ENCODE data around the gene TOP2A. TPM values are rescaled to one million over a fixed set of nuclear protein-coding genes. Genes with fewer than 3 reads are reported as not detected.
A peak's percentile ranks its signal among the peaks of the same experiment; 100 is the strongest.

Gene TOP2A
- total and polyA plus RNA-seq, 4 donors: 0.25 to 4.4 (median 1.9) TPM

DNA sequence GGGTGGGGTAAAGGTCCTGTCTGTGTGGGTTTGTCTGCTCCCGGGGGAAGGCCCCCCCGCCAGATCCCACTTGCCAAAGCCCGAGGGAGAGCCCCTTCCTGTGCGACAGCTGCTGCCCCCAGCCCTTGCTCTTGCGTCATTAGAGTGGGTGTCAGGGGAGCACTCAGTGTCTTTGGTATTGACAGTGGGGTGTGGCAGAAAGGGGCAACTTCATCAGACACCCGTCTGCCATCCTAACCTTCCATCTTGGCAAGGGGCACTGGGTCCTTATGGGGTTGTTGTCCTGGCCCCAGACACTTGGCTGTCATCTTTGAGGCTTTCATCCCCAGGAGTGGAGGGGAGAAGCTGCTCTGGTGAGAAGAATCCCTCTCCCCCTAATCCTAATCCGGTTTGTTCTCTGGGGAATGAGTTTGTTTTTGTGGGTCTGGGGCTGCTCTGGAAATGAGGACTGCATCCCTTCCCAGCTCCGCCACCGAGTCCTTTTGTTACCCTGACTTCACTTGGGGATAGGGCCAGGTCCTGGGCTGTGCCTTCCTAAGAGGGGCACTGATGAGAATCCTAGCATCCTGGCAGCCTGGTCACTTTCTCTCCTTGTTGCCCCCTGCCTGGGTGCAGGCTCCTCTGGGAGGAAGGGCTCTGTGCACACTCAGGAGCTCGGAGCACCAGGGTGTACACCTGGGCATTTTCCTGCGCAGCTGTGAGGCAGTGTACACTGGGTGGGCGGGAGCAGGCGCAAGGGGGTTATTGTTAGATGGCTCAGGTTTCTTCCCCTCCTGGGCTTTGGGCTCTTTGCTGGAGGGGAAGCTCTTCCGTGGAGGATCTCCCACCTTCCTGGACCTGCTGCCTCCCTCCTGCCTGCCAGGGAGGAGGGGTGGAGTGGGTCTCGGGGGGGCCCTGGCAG, 74.2 kb downstream of the TOP2A start:
- peak overlapping the region; percentile 88 to 90 for H3K4me3 ChIP-seq (ENCODE audit: low read length in 2 of 2)
- H3K27me3 ChIP-seq (ENCODE audit: control insufficient read depth in 1 of 2, insufficient read depth in 2 of 2, low read length in 1 of 2): no peaks in the 10 kb centered on the region
- 21 to 23% methylated on average over 14 to 15 of the region's 15 CpGs for WGBS, 2 donors
- no peaks in the 10 kb centered on the region for H3K36me3 ChIP-seq (ENCODE audit: control insufficient read depth in 1 of 2, insufficient read depth in 2 of 2, low read length in 1 of 2)
- DNase-seq (no peak), ATAC-seq (ENCODE audit: low FRiP score) (no peak)
- no peaks in the 10 kb centered on the region for H3K4me1 ChIP-seq (ENCODE audit: control insufficient read depth in 1 of 2, insufficient read depth in 2 of 2, low read length in 2 of 2)
- H3K9me3 ChIP-seq (ENCODE audit: control insufficient read depth, low read length): no peaks in the 10 kb centered on the region
- intact Hi-C loops (cut with DNase I): loop anchor here in 1 of 2 donors (2.0 kb wide), 1 partner anchor 33 kb away; no protein-coding TSS in a partner anchor
- peak overlapping the region in 1 of 2 donors; percentile 69 for H3K27ac ChIP-seq (ENCODE audit: low read depth in 1 of 2, low read length in 2 of 2)

DNA sequence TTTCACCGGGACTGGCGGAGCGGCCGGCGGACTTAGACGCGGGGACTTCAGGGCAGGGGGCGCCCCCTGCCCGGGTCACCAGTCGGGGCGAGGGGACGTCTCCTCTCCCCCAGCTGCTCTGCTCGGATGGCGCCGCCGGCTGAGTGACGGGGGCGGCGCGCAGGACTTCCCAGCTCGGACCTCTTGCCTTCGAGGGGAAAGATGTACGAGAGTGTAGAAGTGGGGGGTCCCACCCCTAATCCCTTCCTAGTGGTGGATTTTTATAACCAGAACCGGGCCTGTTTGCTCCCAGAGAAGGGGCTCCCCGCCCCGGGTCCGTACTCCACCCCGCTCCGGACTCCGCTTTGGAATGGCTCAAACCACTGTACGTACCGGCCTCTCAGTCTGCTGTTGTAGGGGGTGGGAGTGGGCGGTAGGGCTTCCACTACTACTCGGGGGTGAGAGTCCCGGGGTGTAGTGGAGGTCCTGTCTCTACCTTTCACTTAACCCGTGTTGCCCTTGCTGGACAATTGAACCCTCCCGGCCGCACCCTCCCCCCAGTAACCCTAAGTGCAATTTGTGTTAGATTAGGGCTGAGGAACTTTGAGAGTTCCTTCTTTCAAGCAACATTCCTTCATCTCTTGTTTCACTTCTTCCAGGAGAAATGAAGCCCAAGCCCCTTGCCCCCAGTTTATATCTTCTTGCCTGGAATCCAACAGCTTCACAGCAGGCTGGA, 75.0 kb downstream of the TOP2A start:
- Histone ChIP-seq H3K27ac (ENCODE audit: low read depth in 1 of 2, low read length in 2 of 2) (peak overlapping the region in 1 of 2 donors; percentile 69), H3K9me3 (ENCODE audit: control insufficient read depth, low read length) (no peaks in the 10 kb centered on the region), H3K4me3 (ENCODE audit: low read length in 2 of 2) (peak overlapping the region; percentile 88 to 90), H3K27me3 (ENCODE audit: control insufficient read depth in 1 of 2, insufficient read depth in 2 of 2, low read length in 1 of 2) (no peaks in the 10 kb centered on the region), H3K4me1 (ENCODE audit: control insufficient read depth in 1 of 2, insufficient read depth in 2 of 2, low read length in 2 of 2) (no peaks in the 10 kb centered on the region), H3K36me3 (ENCODE audit: control insufficient read depth in 1 of 2, insufficient read depth in 2 of 2, low read length in 1 of 2) (no peaks in the 10 kb centered on the region)
- intact Hi-C loops (cut with DNase I): no loop called here
- WGBS, 2 donors: 2% methylated on average over 33 to 38 of the region's 38 CpGs
- no peak for ATAC-seq (ENCODE audit: low FRiP score)
- no peak for DNase-seq

DNA sequence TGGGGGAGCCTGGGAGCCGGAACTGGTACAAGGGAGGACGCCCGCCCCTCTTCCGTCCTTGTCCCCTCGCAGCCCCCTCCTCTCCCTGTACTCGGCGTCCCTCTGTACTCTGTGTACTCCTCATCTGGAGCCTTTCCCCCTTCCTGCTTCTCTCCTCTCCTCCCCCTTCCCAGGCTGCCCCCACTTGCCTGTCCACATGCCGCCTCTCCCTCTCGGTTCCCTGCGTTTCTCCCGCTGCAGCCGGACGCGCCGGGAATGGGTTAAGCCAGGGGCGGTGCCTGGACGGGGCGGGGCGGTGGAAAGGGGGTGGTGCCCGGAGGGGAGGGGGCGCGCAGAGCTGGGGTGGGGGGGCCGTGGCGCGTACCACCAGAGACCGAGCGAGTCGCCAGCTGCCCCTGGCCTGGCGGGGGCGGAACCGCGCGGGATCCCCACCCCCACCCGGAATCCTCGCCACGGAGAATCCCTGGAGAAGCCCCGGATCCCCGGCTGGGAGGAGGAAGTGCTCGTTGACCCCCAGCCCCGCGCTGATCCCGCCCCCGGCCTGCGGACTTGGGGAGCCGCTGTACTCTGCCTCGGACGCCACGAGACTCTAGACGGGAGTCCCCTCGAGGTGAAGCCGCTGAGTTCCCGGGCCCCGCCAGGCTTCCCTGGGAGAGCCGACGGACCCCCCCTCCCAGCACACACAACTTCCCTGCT, 75.7 kb downstream of the TOP2A start:
- H3K9me3 ChIP-seq (ENCODE audit: control insufficient read depth, low read length): no peaks in the 10 kb centered on the region
- ATAC-seq (ENCODE audit: low FRiP score) (peak; percentile 80), DNase-seq (peak; percentile 91 to 94)
- no peaks in the 10 kb centered on the region for H3K27me3 ChIP-seq (ENCODE audit: control insufficient read depth in 1 of 2, insufficient read depth in 2 of 2, low read length in 1 of 2)
- H3K4me1 ChIP-seq (ENCODE audit: control insufficient read depth in 1 of 2, insufficient read depth in 2 of 2, low read length in 2 of 2): no peaks in the 10 kb centered on the region
- intact Hi-C loops (cut with DNase I): no loop called here
- H3K36me3 ChIP-seq (ENCODE audit: control insufficient read depth in 1 of 2, insufficient read depth in 2 of 2, low read length in 1 of 2): no peaks in the 10 kb centered on the region
- WGBS, 2 donors: 0 to 1% methylated on average over 32 to 55 of the region's 55 CpGs
- peak overlapping the region; percentile 88 to 90 for H3K4me3 ChIP-seq (ENCODE audit: low read length in 2 of 2)
- peak overlapping the region; percentile 17 to 69 for H3K27ac ChIP-seq (ENCODE audit: low read depth in 1 of 2, low read length in 2 of 2)

DNA sequence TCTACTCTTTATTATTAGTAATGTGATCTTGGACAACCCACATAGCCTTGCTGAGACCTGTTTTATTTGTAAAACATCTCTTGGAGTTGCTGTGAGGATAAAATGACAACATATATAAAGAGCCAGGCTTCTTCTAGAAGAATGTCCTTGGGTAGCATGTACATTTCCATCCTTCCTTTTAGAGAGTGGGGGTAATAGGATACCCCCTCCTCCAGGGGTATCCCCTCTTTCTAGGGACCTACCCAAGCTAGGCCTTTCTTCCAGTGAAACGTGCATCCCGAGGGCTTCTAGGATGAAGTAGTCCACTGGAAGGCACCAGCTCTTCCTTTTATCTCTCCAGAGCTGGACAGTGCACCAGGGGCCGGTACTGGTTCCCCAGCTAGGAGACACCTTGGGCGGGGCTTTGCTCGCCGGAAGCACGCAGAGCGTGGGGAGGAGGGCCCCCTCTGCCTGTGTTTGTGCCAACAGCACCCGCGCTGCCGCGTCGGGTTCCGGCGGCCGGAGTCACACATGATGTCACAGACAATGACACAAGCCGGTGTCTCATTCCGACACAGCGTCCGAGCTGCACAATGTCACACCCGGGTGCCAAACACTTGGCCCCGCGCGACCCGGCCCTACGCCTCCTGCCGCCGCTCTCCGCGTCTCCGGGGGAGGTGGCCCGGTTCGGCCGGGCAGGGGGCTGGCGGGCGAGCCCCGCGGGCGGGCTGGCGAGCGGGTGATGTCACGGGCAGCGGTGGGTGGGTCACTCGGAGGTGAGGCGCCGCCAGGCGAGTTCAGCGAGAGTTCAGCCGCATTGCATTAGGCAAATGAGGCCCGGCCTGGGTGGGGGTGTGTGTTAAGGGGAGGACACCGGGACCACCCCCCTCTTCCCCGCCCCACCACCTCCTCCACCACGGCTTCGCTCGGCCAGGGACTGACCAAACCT, 76.6 kb downstream of the TOP2A start:
- Histone ChIP-seq H3K4me3 (ENCODE audit: low read length in 2 of 2) (peak overlapping the region; percentile 88 to 90), H3K9me3 (ENCODE audit: control insufficient read depth, low read length) (no peaks in the 10 kb centered on the region), H3K27ac (ENCODE audit: low read depth in 1 of 2, low read length in 2 of 2) (peak overlapping the region; percentile 17 to 54), H3K27me3 (ENCODE audit: control insufficient read depth in 1 of 2, insufficient read depth in 2 of 2, low read length in 1 of 2) (no peaks in the 10 kb centered on the region), H3K36me3 (ENCODE audit: control insufficient read depth in 1 of 2, insufficient read depth in 2 of 2, low read length in 1 of 2) (no peaks in the 10 kb centered on the region), H3K4me1 (ENCODE audit: control insufficient read depth in 1 of 2, insufficient read depth in 2 of 2, low read length in 2 of 2) (no peaks in the 10 kb centered on the region)
- peak; percentile 96 to 98 for DNase-seq
- peak; percentile 73 for ATAC-seq (ENCODE audit: low FRiP score)
- intact Hi-C loops (cut with DNase I): no loop called here
- 1% methylated on average over 55 of the region's 55 CpGs for WGBS, 2 donors

DNA sequence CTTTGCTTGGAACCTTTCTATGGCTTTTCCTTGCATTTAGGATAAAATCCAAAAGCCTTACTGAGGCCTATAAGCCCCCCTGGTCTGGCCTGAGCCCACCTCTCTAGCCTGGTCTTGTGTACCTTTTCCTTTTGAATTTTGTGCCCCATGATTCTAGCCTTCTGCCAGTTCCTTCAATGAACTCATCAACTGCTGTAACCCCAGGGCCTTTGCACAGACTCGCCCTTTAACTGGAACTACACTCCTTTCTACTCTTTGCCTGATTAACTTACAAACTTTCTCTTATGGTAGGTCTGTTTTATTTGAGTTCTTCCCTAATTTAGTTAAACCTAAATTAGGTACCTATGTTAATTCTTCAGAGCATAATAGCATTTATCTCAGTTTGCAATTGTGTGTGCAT, 77.4 kb downstream of the TOP2A start:
- Histone ChIP-seq H3K27me3 (ENCODE audit: control insufficient read depth in 1 of 2, insufficient read depth in 2 of 2, low read length in 1 of 2) (no peaks in the 10 kb centered on the region), H3K4me3 (ENCODE audit: low read length in 2 of 2) (no peak overlapping the region), H3K27ac (ENCODE audit: low read depth in 1 of 2, low read length in 2 of 2) (no peak overlapping the region), H3K9me3 (ENCODE audit: control insufficient read depth, low read length) (no peaks in the 10 kb centered on the region), H3K4me1 (ENCODE audit: control insufficient read depth in 1 of 2, insufficient read depth in 2 of 2, low read length in 2 of 2) (no peaks in the 10 kb centered on the region), H3K36me3 (ENCODE audit: control insufficient read depth in 1 of 2, insufficient read depth in 2 of 2, low read length in 1 of 2) (no peaks in the 10 kb centered on the region)
- ATAC-seq (ENCODE audit: low FRiP score): no peak
- no peak for DNase-seq
- 96% methylated on average over 1 of the region's 1 CpG for WGBS, 2 donors
- intact Hi-C loops (cut with DNase I): no loop called here

DNA sequence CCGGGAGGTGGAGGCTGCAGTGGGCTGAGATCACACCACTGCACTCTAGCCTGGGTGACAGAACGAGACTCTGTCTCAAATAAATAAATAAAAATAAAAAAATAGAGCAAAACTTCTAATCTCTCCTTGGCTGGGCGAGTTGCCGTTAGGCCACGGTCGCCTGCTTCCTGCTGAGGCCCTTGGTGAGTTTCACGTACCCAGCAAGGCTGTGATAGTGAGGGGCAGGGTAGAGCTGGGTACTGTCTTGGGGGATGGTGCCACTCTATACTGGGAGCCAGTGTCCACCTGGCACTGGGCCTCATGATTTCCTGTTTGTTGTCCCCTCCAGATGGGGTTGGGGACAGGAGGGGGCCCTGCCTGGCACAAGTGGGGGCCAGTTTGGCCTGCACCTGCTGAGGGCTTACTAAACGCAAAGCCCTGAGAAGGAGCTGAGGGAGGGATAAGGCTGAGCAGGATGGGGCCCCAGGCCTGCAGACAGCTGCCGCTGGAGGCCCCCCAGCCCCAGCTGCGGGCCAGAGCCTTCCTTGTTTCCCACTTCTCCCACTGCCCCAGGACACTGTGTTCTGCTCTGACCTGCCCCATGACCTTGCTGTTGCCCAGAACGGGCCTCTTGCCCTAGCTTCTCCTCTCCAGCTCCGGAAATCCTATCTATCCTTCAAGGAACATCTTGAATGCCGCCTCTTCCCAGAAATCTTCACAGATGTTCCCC, 78.6 kb downstream of the TOP2A start:
- Histone ChIP-seq H3K4me3 (ENCODE audit: low read length in 2 of 2) (no peak overlapping the region), H3K27ac (ENCODE audit: low read depth in 1 of 2, low read length in 2 of 2) (no peak overlapping the region), H3K36me3 (ENCODE audit: control insufficient read depth in 1 of 2, insufficient read depth in 2 of 2, low read length in 1 of 2) (no peaks in the 10 kb centered on the region), H3K27me3 (ENCODE audit: control insufficient read depth in 1 of 2, insufficient read depth in 2 of 2, low read length in 1 of 2) (no peaks in the 10 kb centered on the region), H3K9me3 (ENCODE audit: control insufficient read depth, low read length) (no peaks in the 10 kb centered on the region), H3K4me1 (ENCODE audit: control insufficient read depth in 1 of 2, insufficient read depth in 2 of 2, low read length in 2 of 2) (no peaks in the 10 kb centered on the region)
- ATAC-seq (ENCODE audit: low FRiP score): no peak
- no peak for DNase-seq
- intact Hi-C loops (cut with DNase I): loop anchor here in 1 of 2 donors (10.0 kb wide), 1 partner anchor 244 kb away; no protein-coding TSS in a partner anchor
- WGBS, 2 donors: 85 to 88% methylated on average over 13 of the region's 13 CpGs

Measured in aorta (tissue), 5 donors.